SHP77 treated with DMSO at 0.1 percent for 48 hours (cell line): ENCODE data around the gene MS4A10.

ENCODE experiments used
- DNase-seq: peaks from one replicate; lab custom pipeline; 2025; lab: John Stamatoyannopoulos, UW

The MS4A10 gene

GRCh38 chr11:60766547-60766946 lies 18.6 kb upstream of the MS4A10 start:
- no peak for DNase-seq

DNA sequence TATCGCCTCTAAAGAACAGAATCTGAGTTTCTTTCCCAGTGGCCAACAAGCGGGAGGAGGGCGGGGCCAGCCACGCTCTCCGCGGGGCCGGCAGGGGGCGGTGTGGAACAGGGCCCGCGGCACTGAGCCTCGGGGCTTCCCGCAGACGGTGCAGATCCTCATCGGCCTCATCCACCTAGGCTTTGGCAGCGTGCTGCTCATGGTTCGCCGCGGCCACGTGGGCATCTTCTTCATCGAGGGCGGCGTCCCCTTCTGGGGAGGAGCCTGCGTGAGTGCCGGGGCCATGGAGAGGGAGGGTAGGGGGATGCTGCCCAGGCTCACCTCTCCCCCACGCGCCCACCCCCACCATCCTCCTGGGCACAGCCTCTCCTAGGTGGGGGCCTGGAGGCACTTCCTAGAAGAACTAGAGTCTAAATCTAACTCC lies 17.7 kb upstream of the MS4A10 start:
- no peak for DNase-seq

DNA sequence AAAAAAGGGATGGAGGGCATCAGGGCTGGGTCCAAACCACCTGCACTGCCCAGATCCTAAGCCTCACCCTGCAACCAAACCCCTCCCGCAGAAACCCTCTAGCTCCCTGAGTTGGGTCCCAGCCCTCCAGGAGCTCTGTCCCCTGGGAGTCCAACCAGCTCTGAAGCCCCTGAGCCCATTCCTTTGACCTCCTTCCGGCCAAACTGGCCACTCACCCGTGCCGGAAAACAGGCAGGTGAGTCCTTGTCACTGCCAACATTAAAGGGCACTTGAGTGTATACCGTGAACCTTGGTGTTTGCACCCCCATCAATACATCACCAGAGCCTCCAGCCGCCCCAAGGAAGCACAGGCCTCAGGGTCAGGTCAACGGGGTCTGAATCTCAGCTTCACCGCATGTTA lies 16.9 kb upstream of the MS4A10 start:
- DNase-seq, result no peak

- DNase-seq, result no peak
These were observed 15.9 kb upstream of the MS4A10 start for GRCh38 chr11:60769273-60769672.

DNA sequence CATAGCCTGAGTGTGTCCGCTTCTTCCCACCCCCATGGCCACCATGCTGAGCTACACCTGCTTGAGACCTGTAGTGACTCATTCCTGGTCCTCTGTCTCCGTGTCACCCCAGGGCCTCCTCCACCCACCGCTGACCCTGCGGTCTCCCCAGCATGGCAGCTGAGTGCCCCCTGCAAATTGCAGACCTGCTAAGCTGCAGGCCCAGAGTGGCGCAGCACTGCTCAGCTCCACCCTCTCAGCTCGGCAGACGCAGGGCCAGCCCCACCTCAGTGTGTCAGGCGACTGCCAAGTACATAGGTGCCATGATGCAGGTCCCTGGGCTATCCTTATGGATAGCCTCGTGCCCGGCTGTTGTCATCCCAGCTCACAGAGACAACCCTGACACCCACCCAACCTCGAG lies 15.3 kb upstream of the MS4A10 start:
- DNase-seq, result no peak

GRCh38 chr11:60771146-60771545 lies 14.0 kb upstream of the MS4A10 start:
- no peak for DNase-seq

DNA sequence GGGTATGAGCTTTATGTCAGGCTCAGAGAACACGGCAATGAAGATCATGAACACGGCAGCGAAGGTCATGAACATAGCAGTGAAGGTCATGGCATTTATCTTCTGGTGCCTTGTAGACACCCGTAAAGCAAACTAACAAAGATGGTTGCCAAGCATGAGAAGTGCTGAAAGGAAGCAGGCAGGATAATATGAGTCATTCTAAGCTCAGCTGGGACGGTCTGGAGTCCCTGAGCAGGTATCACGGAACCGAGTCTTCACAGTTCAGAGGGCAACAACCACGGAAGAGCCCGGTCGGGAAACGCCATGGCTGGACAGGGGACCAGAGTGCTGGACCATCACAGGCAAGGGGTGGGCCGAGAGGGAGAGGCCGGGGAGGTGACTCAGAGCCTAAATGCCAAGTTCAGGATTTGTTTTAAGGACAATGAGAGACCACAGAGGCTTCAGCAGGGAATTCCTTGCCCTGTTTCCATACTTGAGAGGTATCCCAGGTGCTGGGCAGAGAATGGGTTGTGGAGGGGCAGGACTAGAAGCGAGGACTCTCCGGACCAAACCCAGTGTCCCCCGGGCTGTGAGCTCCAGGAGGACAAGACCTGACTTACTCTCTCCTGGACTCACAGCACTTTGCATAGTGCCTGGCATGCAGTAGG lies 13.1 kb upstream of the MS4A10 start:
- no peak for DNase-seq

DNA sequence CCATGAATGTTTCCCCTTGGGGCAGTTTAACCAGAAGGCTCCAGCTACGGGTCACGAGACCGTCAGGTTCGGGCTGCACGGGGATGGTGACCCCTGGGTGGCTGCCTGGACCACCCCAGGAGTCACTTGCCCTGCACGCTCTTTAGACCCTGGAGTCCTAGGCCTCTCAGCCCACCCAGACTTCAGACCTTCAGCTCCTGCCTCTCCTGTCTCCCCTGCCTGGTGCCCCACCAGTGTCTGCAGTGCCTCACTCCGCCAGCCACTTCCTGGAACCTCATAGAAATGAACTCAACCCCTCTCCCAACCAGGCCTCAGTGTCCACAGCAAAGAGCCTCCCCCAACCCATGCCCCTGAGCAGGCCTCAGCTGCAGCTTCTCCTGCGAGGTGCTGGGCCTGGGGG lies 12.5 kb upstream of the MS4A10 start:
- DNase-seq, result no peak

GRCh38 chr11:60774726-60775125 lies 10.4 kb upstream of the MS4A10 start:
- no peak for DNase-seq

- no peak for DNase-seq
These were observed 9.6 kb upstream of the MS4A10 start for GRCh38 chr11:60775420-60775961.

DNA sequence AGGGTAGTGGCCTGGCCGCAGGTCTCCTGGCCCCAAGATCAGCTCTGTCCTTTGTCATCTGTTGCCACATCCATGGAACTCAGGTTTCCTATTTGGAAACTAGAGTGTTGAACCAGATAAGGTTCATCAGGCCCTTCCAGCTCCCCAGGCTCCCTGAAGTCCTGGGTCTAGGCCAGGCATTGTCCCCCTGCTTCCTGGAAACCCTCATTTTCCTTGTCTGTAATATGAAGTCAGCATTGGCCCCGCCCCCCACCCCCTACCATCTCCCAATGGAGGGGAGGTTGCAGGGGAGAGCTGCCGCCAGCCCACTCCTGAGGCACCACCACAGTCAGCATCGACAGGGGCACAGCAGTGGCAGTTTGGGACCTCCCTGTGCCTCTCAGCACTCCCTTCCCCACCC lies 9.0 kb upstream of the MS4A10 start:
- DNase-seq, result no peak

DNA sequence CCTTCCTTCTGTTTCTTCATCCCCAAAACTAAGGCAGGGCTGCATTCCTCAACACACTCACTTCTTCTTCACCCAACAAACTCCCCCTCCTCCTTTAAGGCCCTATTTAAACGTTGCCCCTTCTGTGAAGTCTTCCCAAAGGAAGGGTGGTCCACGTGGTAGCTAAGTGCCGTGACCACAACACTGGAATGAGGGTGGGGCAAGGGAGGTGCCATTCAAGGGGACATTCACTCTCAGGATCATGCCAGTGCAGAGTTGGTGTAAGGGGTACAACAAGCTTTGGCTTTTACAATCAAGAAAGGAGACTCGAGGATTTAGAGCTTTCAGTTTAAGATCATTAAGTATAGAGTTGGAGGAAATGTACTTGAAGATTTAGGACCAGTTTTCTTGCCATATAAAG lies 8.0 kb upstream of the MS4A10 start:
- DNase-seq, result no peak

GRCh38 chr11:60777572-60777971 lies 7.6 kb upstream of the MS4A10 start:
- no peak for DNase-seq

DNA sequence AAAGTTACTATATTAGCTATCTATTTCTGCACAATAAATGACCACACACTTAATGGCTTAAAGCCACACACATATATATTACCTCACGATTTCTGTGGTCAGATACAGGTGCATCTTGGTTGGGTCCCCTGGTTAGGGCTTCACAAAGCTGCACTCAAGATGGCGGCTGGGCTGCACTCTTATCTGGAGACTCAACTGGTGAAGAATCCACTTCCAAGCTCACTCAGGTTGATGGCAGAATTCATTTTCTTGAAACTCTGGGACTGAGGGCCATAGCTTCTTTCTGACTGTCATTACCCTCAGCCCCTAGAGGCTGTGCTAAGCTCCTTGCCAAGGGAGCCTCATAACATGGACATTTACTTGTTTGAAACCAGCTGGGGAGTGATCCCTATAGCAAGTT lies 5.1 kb upstream of the MS4A10 start:
- DNase-seq, result no peak

DNA sequence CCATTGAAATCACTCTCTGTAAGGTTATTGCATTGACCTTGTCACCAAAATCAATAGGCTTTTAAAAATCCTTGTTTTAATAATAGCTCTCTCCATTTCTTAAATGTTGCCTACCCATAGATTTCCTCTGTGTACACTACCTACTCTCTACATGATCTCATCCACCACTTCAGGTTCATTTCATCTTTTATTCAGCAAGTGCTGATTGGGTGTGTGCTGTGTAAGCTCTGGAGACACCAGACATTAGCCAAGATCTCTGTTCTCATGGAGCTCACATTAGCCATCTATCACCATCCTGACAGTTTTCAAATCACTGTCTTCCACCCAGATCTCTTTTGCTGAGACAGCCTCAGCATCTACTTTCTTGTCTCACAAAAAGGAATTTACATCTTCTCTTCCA lies 4.4 kb upstream of the MS4A10 start:
- DNase-seq, result no peak

- no peak for DNase-seq
These were observed 3.7 kb upstream of the MS4A10 start for GRCh38 chr11:60781286-60781980.

DNA sequence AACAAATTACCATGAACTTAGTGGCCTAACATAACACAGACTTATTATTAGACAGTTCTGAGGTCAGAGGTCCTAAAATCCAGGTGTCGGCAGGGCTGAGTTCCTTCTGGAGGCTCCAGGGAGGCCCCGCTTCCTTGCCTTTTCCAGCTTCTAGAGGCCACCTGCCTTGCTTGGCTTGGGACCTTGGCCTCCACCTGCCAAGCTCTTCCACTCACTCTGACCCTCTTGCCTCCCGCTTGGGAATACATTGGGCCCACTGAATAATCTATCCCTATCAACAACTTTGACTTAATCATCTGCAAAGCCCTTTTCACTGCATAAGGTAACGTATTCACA lies 3.2 kb upstream of the MS4A10 start:
- DNase-seq, result no peak

DNA sequence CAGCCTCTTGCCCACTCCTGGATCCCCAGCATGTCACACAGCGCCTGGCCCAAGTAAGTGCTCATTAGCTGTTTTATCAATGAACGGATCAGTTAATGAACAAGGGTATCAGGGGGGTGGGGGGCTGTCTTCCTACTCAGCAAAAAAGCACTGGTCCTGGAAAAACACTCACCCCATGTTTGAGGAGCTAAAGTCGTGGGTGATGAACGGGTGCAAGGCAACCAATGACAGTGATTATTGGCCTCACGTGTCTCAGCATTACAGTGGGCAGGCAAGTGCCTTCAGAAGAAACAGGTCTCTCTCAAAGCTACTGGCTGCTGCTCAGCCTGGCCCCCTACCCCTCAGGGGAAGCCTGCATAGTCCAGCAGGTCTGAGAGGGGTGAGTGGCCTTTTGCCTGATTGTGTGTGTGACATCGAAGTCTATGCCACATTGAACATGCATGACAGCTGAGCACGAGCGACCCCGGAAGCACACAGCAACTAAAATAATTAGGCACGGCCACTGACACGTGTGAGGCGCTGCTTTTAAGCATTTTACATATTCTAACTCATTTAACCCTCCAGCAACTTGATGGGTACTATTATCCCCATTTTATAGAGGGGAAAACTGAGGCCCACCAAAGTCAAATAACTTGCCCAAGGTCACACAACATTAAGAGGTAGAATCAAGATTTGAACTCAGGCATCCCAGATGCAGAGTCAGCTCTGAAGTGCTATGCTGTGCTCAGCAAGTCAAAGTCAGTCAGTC lies 2.6 kb upstream of the MS4A10 start:
- no peak for DNase-seq

- DNase-seq, result no peak
These were observed 2.0 kb upstream of the MS4A10 start for GRCh38 chr11:60783141-60783484.

GRCh38 chr11:60783911-60784310 lies 1.2 kb upstream of the MS4A10 start:
- no peak for DNase-seq

- no peak for DNase-seq
These were observed 751 bp downstream of the MS4A10 start for GRCh38 chr11:60785806-60786361.

DNA sequence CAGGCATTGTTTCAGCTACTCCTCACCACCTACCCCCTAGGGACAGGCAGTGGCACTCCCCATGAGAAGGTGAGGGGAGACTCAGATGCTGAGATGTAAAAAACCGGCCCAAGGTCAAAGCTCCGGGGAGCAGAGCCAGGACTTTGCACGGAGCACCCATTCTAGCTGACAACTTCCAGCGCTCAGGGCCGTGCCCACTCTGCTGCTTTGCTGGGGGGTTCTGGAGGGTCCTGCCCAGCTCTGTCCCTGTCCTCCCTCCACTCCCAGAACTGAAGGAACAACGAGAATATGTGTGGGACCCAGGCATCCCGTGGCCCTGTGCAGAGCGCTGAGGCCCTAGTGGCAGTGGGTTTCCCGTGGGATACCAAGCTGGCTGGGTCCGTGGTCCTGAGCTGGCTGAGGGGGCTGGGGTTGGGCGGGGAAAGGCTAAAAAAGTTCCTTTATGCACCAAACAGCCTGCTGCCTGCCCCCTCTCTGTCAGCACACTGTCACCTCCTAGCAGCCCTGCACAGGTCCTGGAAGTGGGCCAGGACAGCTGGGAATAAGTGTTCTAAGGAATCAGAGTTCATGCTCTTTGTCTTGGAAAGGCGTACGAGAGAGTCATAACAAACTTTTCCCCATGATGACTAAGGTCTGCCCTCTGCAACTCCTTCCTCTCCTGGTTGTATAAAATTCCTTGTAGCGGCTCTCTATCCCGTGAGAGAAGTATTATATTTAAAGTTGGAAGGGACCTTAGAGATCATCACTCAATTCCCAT lies 1.9 kb downstream of the MS4A10 start:
- no peak for DNase-seq
